Nephron progenitor cell (in vitro differentiated cells): ENCODE measurements around the gene EARS2.

Experiments
- DNase-seq: peaks from one replicate; pipeline ENCODE4 v3.0.0; 2021
- H3K27ac Mint-ChIP-seq: 2 replicates; pipeline ENCODE4 v1.8.0; 2021; ENCODE audit warnings: mild to moderate bottlenecking, moderate library complexity, mixed read lengths
- H3K27me3 Mint-ChIP-seq: 2 replicates; pipeline ENCODE4 v1.8.0; 2021; ENCODE audit warnings: mild to moderate bottlenecking, low read depth, mixed read lengths; ENCODE audit not compliant: poor library complexity
- H3K36me3 Mint-ChIP-seq: 2 replicates; pipeline ENCODE4 v1.8.0; 2021; ENCODE audit warnings: low read depth, mixed read lengths
- H3K4me1 Mint-ChIP-seq: 2 replicates; pipeline ENCODE4 v1.8.0; 2021; ENCODE audit warnings: mixed read lengths
- H3K4me3 Mint-ChIP-seq: 2 replicates; pipeline ENCODE4 v1.8.0; 2021; ENCODE audit warnings: mild to moderate bottlenecking, moderate library complexity, mixed read lengths
- H3K9me3 Mint-ChIP-seq: 2 replicates; pipeline ENCODE4 v1.8.0; 2021; ENCODE audit warnings: mild to moderate bottlenecking, moderate library complexity, mixed read lengths
- CTCF ChIP-seq: fragments of 200-600 bp; sonication (generic); IDR thresholded peaks from 2 replicates; pipeline ENCODE4 v1.5.0; 2021; ENCODE audit warnings: antibody characterized with exemption

The EARS2 gene

GRCh38 chr16:23521037-23521743 lies 36.0 kb downstream of the EARS2 start:
- H3K27ac Mint-ChIP-seq: no peak overlapping the region
- H3K9me3 Mint-ChIP-seq: no peaks in the 10 kb centered on the region
- no peak overlapping the region for H3K4me3 Mint-ChIP-seq
- peaks cover 58% of the 10 kb centered on the region for H3K36me3 Mint-ChIP-seq
- TF ChIP-seq CTCF: no peak
- H3K4me1 Mint-ChIP-seq: peaks cover 4% of the 10 kb centered on the region
- H3K27me3 Mint-ChIP-seq: no peaks in the 10 kb centered on the region
- DNase-seq: no peak

- no peak for DNase-seq
- no peak for TF ChIP-seq CTCF
- H3K27me3 Mint-ChIP-seq: peaks cover 3% of the 10 kb centered on the region
- H3K36me3 Mint-ChIP-seq: peaks cover 62% of the 10 kb centered on the region
- peaks cover 4% of the 10 kb centered on the region for H3K4me1 Mint-ChIP-seq
- H3K4me3 Mint-ChIP-seq: no peak overlapping the region
- H3K27ac Mint-ChIP-seq: no peak overlapping the region
- no peaks in the 10 kb centered on the region for H3K9me3 Mint-ChIP-seq
Observed at GRCh38 chr16:23520500-23520899, 36.6 kb downstream of the EARS2 start.

GRCh38 chr16:23519282-23519681 lies 37.9 kb downstream of the EARS2 start:
- peaks cover 62% of the 10 kb centered on the region for H3K36me3 Mint-ChIP-seq
- no peak overlapping the region for H3K4me3 Mint-ChIP-seq
- peak overlapping the region; percentile 64 for H3K27ac Mint-ChIP-seq
- H3K4me1 Mint-ChIP-seq: peaks cover 4% of the 10 kb centered on the region
- no peaks in the 10 kb centered on the region for H3K9me3 Mint-ChIP-seq
- no peak for DNase-seq
- no peak for TF ChIP-seq CTCF
- H3K27me3 Mint-ChIP-seq: peaks cover 4% of the 10 kb centered on the region

- Mint-ChIP-seq H3K36me3 (peaks cover 59% of the 10 kb centered on the region), H3K27me3 (peaks cover 4% of the 10 kb centered on the region), H3K4me3 (no peak overlapping the region), H3K4me1 (peaks cover 4% of the 10 kb centered on the region), H3K27ac (peak overlapping the region; percentile 48), H3K9me3 (no peaks in the 10 kb centered on the region)
- DNase-seq: no peak
- no peak for TF ChIP-seq CTCF
Observed at GRCh38 chr16:23518435-23518891, 38.7 kb downstream of the EARS2 start.

- TF ChIP-seq CTCF: no peak
- Mint-ChIP-seq H3K9me3 (no peaks in the 10 kb centered on the region), H3K36me3 (peaks cover 45% of the 10 kb centered on the region), H3K27me3 (peaks cover 4% of the 10 kb centered on the region), H3K27ac (no peak overlapping the region), H3K4me1 (peaks cover 4% of the 10 kb centered on the region), H3K4me3 (no peak overlapping the region)
- no peak for DNase-seq
Observed at GRCh38 chr16:23516366-23517137, 40.6 kb downstream of the EARS2 start.
